Heart right ventricle (tissue), 16 donors: ENCODE measurements around the gene MANF. TPM values are rescaled to one million over a fixed set of nuclear protein-coding genes. Genes with fewer than 3 reads are reported as not detected.

Experiments
- ATAC-seq, 8 donors: fragments of 200-7000 bp; cut with Tn5 transposase; one replicate each; pipeline ENCODE4 v1.9.1; 2020; ENCODE audit warnings: mild to moderate bottlenecking in 8 of 8, moderate library complexity in 8 of 8, moderate number of reproducible peaks in 1 of 8
- DNase-seq, 2 donors: peaks; one replicate each; pipeline ENCODE4 v3.0.0-alpha.2; 2020
- H3K27ac ChIP-seq, 10 donors: fragments of 200-600 bp; sonication (generic) in 2 of 10; one replicate each; pipeline versions ENCODE4 v1.5.0 to v1.8.0; 2020 to 2022; ENCODE audit warnings: mild to moderate bottlenecking in 3 of 10
- H3K27me3 ChIP-seq, 7 donors: fragments of 200-600 bp; one replicate each; pipeline ENCODE4 v1.8.0; 2021 to 2022; ENCODE audit warnings: mild to moderate bottlenecking in 2 of 7
- H3K36me3 ChIP-seq, 9 donors: fragments of 200-600 bp; sonication (generic) in 1 of 9; one replicate each; pipeline versions ENCODE4 v1.5.0 to v1.8.0; 2020 to 2022; ENCODE audit warnings: mild to moderate bottlenecking in 2 of 9
- H3K4me1 ChIP-seq, 9 donors: fragments of 200-600 bp; sonication (generic) in 1 of 9; one replicate each; pipeline versions ENCODE4 v1.5.0 to v1.8.0; 2020 to 2022; ENCODE audit warnings: mild to moderate bottlenecking in 4 of 9
- H3K4me3 ChIP-seq, 10 donors: fragments of 200-600 bp; sonication (generic) in 2 of 10; one replicate each; pipeline versions ENCODE4 v1.5.0 to v1.8.0; 2020 to 2022; ENCODE audit warnings: mild to moderate bottlenecking in 7 of 10, moderate library complexity in 2 of 10
- H3K9me3 ChIP-seq, 11 donors: fragments of 200-600 bp in 10 of 11; sonication (generic) in 2 of 11; one replicate each; pipeline versions ENCODE4 v1.5.0 to v1.8.0; 2013 to 2022; ENCODE audit warnings: mild to moderate bottlenecking in 2 of 11, control low read depth in 1 of 11, moderate library complexity in 1 of 11
- CTCF ChIP-seq, 9 donors: fragments of 200-600 bp; sonication (generic) in 2 of 9; IDR thresholded peaks; one replicate each; pipeline versions ENCODE4 v1.5.0 to v1.8.0; 2021 to 2022; ENCODE audit warnings: antibody characterized with exemption in 9 of 9, mild to moderate bottlenecking in 5 of 9, moderate library complexity in 1 of 9
- WGBS, 2 donors: extraction: QIAGEN DNeasy Blood & Tissue Kit; methylation state at CpG; one replicate each; pipeline ENCODE4 v1.1.7; 2013; ENCODE audit warnings: inconsistent platforms in 1 of 2; 5-methylcytosine and 5-hydroxymethylcytosine counted together
- intact Hi-C, 10 donors: fragments of 100-400 bp; cut with DNase I; formaldehyde crosslinking; loops; one replicate each; pipeline versions ENCODE4 v1.11.1 to v1.14.2; 2022
- long read RNA-seq, 3 donors: library from polyadenylated mRNA; unstranded; transcript quantifications; one replicate each; pipeline ENCODE4 v2.0.0, GENCODE V29; 2020 to 2021
- polyA plus RNA-seq, 2 donors: library from polyadenylated mRNA; stranded (reverse); fragments of 200-250 nt; gene quantifications; one replicate each; pipeline ENCODE4 v1.2.3, GENCODE V29; 2013
- total RNA-seq, 10 donors: library from RNA; stranded (reverse); fragmentation: NEBNext Ultra II Directional in 3 of 10; extraction: Animal tissue kit (Norgen Biotek cat#: 25700) in 3 of 10; gene quantifications; one replicate each; pipeline versions ENCODE4 v1.2.1 to v1.2.4, GENCODE V29; 2021 to 2023
- donor health status: Arrhythmogenic right ventricular cardiomyopathy.
- donor health status: ischemic (EF 13 %, LVEDD 7.1; RV severe dilation, severe dysfunction).
- donor health status: healthy with polysubstance abuse.
- donor health status: DM: no; HTN: yes; CAD: no.
- donor health status: DM: no; HTN: no; CAD: no.
- donor health status: ischemic (EF 25% LVEDD 6.9; RV normal size, moderate dysfunction).
- donor health status: ischemic (EF 25% LVEDD 5.7; RV mildly dilated, moderate dysfunction).
- donor health status: healthy.
- donor health status: DM: yes; HTN: yes; CAD: no.
- donor health status: Ischemic cardiomyopathy.
- donor health status: ischemic (EF 35%, LVEDD 5.7; RV mildly dilated, moderate dysfunction).
- donor health status: nonischemic (EF 11% LVEDD 7.7; RV severe dilation, severe dysfunction).
- donor health status: DM: yes; HTN: yes; CAD: no.
- donor health status: PGD.
- donor health status: ischemic (EF 29% LVEDD 5.4; RV normal size, mild dysfunction).
- donor health status: nonischemic (EF 23%, LVEDD 6.1; RV moderate dilation, normal function).

Gene MANF
- 10 to 100 TPM; 33.8 to 82.3 (median 45.1) TPM for total RNA-seq
- polyA plus RNA-seq, result 100 to 1,000 TPM in 1 of 2 donors, 10 to 100 TPM in 1; 19.1 to 150 TPM
- long read RNA-seq, donor 1, transcript MANF-204 (4 exons, 1,153 nt), result major isoform, 5 of 8 reads
- long read RNA-seq, donor 1, partial matches to known transcripts, result 3 of 8 reads
- long read RNA-seq, donor 1, other reads (novel, unspliced or antisense), result 0 of 8 reads
- long read RNA-seq, donor 2, partial matches to known transcripts, result 2 of 8 reads
- long read RNA-seq, donor 2, other reads (novel, unspliced or antisense), result 0 of 8 reads
- long read RNA-seq, donor 3, partial matches to known transcripts, result 0 of 2 reads
- long read RNA-seq, donor 3, other reads (novel, unspliced or antisense), result 1 of 2 reads

GRCh38 chr3:51384726-51385473 is at the start of gene MANF:
MANF (plus strand) TSS chr3:51385291; CDS start chr3:51385343, 52 bp downstream.
- H3K27me3 ChIP-seq, result no peaks in the 10 kb centered on the region
- no peaks in the 10 kb centered on the region for H3K9me3 ChIP-seq
- H3K4me3 ChIP-seq, result peak within 1 kb of the TSS; percentile 73 to 97 (median 86)
- TF ChIP-seq CTCF (IDR thresholded peaks at IDR 0.05), result peak in 1 of 9 donors; percentile 27
- H3K27ac ChIP-seq, result peak within 1 kb of the TSS; percentile 80 to 98 (median 94)
- H3K4me1 ChIP-seq, result peaks cover 12 to 56% (median 49%) of the 10 kb centered on the region in 9 donors
- peak; percentile 97 to 98 for DNase-seq
- ATAC-seq, result peak; percentile 97 to 99 (median 99)
- WGBS, 2 donors, result 0% methylated on average over 37 to 65 of the region's 65 CpGs
- intact Hi-C loops, result loop anchor here in 6 of 10 donors (5.0 to 10.0 kb wide), 5 partner anchors 287 to 810 kb away; partner anchors contain the start of genes MAPKAPK3 (in 3 of the 6) and TEX264 (in 1 of the 6)
- H3K36me3 ChIP-seq, result peaks cover 0 to 37% (median 15%) of the 10 kb centered on the region in 9 donors

- no peaks in the 10 kb centered on the region for H3K9me3 ChIP-seq
- no peak for TF ChIP-seq CTCF (IDR thresholded peaks at IDR 0.05)
- ATAC-seq, result no peak
- no peak for DNase-seq
- no peak overlapping the region for H3K4me3 ChIP-seq
- intact Hi-C loops, result no loop called here
- no peaks in the 10 kb centered on the region for H3K27me3 ChIP-seq
- 65 to 74% methylated on average over 1 of the region's 1 CpG for WGBS, 2 donors
- no peaks in the 10 kb centered on the region for H3K36me3 ChIP-seq
- H3K4me1 ChIP-seq, result peaks cover 0 to 18% (median 12%) of the 10 kb centered on the region in 9 donors
- H3K27ac ChIP-seq, result no peak overlapping the region
These were observed 48.8 kb upstream of the MANF start for GRCh38 chr3:51336261-51336660.

- WGBS, 2 donors, result 81 to 82% methylated on average over 1 of the region's 1 CpG
- ATAC-seq (no peak), DNase-seq (no peak)
- Histone ChIP-seq H3K36me3 (no peaks in the 10 kb centered on the region), H3K27me3 (no peaks in the 10 kb centered on the region), H3K27ac (no peak overlapping the region), H3K4me3 (no peak overlapping the region), H3K4me1 (peaks cover 0 to 18% (median 12%) of the 10 kb centered on the region in 9 donors), H3K9me3 (no peaks in the 10 kb centered on the region)
- no peak for TF ChIP-seq CTCF (IDR thresholded peaks at IDR 0.05)
- intact Hi-C loops, result no loop called here
These were observed 47.4 kb upstream of the MANF start for GRCh38 chr3:51337666-51338065.

GRCh38 chr3:51338632-51339031 is 46.5 kb upstream of the MANF start:
- Histone ChIP-seq H3K27me3 (no peaks in the 10 kb centered on the region), H3K27ac (no peak overlapping the region), H3K4me1 (peaks cover 0 to 18% (median 12%) of the 10 kb centered on the region in 9 donors), H3K36me3 (no peaks in the 10 kb centered on the region), H3K9me3 (no peaks in the 10 kb centered on the region), H3K4me3 (no peak overlapping the region)
- intact Hi-C loops, result no loop called here
- 82 to 83% methylated on average over 3 of the region's 3 CpGs for WGBS, 2 donors
- ATAC-seq (no peak), DNase-seq (no peak)
- no peak for TF ChIP-seq CTCF (IDR thresholded peaks at IDR 0.05)
